Mesothelial cell of epicardium (in vitro differentiated cells): Measurements from ENCODE around the gene IL22RA1. TPM values are rescaled to one million over a fixed set of nuclear protein-coding genes. Genes with fewer than 3 reads are reported as not detected.
A peak's percentile ranks its signal among the peaks of the same experiment; 100 is the strongest.

ENCODE experiments used
- DNase-seq, 2 experiments: peaks; one replicate each; pipeline ENCODE4 v3.0.0; 2021; ENCODE audit warnings: low spot score in 2 of 2; ENCODE audit not compliant: unreplicated experiment in 2 of 2
- H3K27ac Mint-ChIP-seq: 2 replicates; pipeline ENCODE4 v1.8.0; 2021; ENCODE audit warnings: mixed read lengths
- H3K27me3 Mint-ChIP-seq: 2 replicates; pipeline ENCODE4 v1.8.0; 2021; ENCODE audit warnings: low read depth, mixed read lengths
- H3K36me3 Mint-ChIP-seq: 2 replicates; pipeline ENCODE4 v1.8.0; 2021; ENCODE audit warnings: mixed read lengths
- H3K4me1 Mint-ChIP-seq: 2 replicates; pipeline ENCODE4 v1.8.0; 2021; ENCODE audit warnings: mixed read lengths
- H3K4me3 Mint-ChIP-seq: 2 replicates; pipeline ENCODE4 v1.8.0; 2021; ENCODE audit warnings: mild to moderate bottlenecking, moderate library complexity, mixed read lengths
- H3K9me3 Mint-ChIP-seq: 2 replicates; pipeline ENCODE4 v1.8.0; 2021; ENCODE audit warnings: mixed read lengths
- CTCF ChIP-seq: fragments of 200-600 bp; sonication (generic); IDR thresholded peaks from one replicate; pipeline ENCODE4 v1.5.0; 2021; ENCODE audit warnings: antibody characterized with exemption; ENCODE audit not compliant: unreplicated experiment
- total RNA-seq: library from RNA; stranded (reverse); gene quantifications from 3 replicates; pipeline ENCODE4 v1.2.1, GENCODE V29; 2021

The IL22RA1 gene
- total RNA-seq, 1 donor from 2014 or later: 0.09 TPM

GRCh38 chr1:24113641-24114033 is 29.3 kb downstream of the IL22RA1 start:
- peaks cover 15% of the 10 kb centered on the region for H3K4me1 Mint-ChIP-seq
- no peak overlapping the region for H3K27ac Mint-ChIP-seq
- H3K36me3 Mint-ChIP-seq: no peaks in the 10 kb centered on the region
- no peaks in the 10 kb centered on the region for H3K9me3 Mint-ChIP-seq
- DNase-seq: no peak
- H3K4me3 Mint-ChIP-seq: no peak overlapping the region
- TF ChIP-seq CTCF: no peak
- peaks cover 7% of the 10 kb centered on the region for H3K27me3 Mint-ChIP-seq

- Mint-ChIP-seq H3K9me3 (no peaks in the 10 kb centered on the region), H3K4me3 (peak within 1 kb of the TSS; percentile 36), H3K27me3 (peaks cover 7% of the 10 kb centered on the region), H3K36me3 (no peaks in the 10 kb centered on the region), H3K4me1 (peaks cover 12% of the 10 kb centered on the region), H3K27ac (peak within 1 kb of the TSS; percentile 9)
- DNase-seq: peak in 1 of 2 experiments; percentile 56
- no peak for TF ChIP-seq CTCF
Observed at GRCh38 chr1:24111996-24112779, 30.8 kb downstream of the IL22RA1 start, which contains the start of gene MYOM3. TSS of gene MYOM3 (minus strand) at chr1:24112135. CDS start at chr1:24108636, 3,499 bp downstream.

- peaks cover 7% of the 10 kb centered on the region for H3K27me3 Mint-ChIP-seq
- no peaks in the 10 kb centered on the region for H3K36me3 Mint-ChIP-seq
- H3K9me3 Mint-ChIP-seq: no peaks in the 10 kb centered on the region
- H3K27ac Mint-ChIP-seq: no peak overlapping the region
- TF ChIP-seq CTCF: no peak
- H3K4me3 Mint-ChIP-seq: peak overlapping the region; percentile 10
- DNase-seq: no peak
- peaks cover 12% of the 10 kb centered on the region for H3K4me1 Mint-ChIP-seq
Observed at GRCh38 chr1:24111262-24111995, 31.5 kb downstream of the IL22RA1 start.

GRCh38 chr1:24110642-24111261 is 32.2 kb downstream of the IL22RA1 start:
- H3K27me3 Mint-ChIP-seq: peaks cover 5% of the 10 kb centered on the region
- DNase-seq: no peak
- no peak for TF ChIP-seq CTCF
- no peaks in the 10 kb centered on the region for H3K36me3 Mint-ChIP-seq
- no peak overlapping the region for H3K27ac Mint-ChIP-seq
- no peaks in the 10 kb centered on the region for H3K9me3 Mint-ChIP-seq
- H3K4me1 Mint-ChIP-seq: peaks cover 12% of the 10 kb centered on the region
- H3K4me3 Mint-ChIP-seq: no peak overlapping the region

- Mint-ChIP-seq H3K9me3 (no peaks in the 10 kb centered on the region), H3K36me3 (no peaks in the 10 kb centered on the region), H3K27me3 (peaks cover 5% of the 10 kb centered on the region), H3K27ac (no peak overlapping the region), H3K4me3 (no peak overlapping the region), H3K4me1 (peaks cover 14% of the 10 kb centered on the region)
- no peak for TF ChIP-seq CTCF
- no peak for DNase-seq
Observed at GRCh38 chr1:24109686-24110475, 33.1 kb downstream of the IL22RA1 start.
